ACC112 (cell line): ENCODE results near the gene ACTR3C.
"Not testable (repeated sequence)": the region's sequence is repeated elsewhere in the genome, so short reads cannot be mapped to it uniquely, and the experiment has no call there.

Experiments used
- H2AFZ ChIP-seq: fragments of 200-600 bp; sonication (generic); one replicate; pipeline ENCODE4 v1.6.0; 2017; ENCODE audit warnings: antibody characterized with exemption, low read length; ENCODE audit not compliant: unreplicated experiment
- H3K27ac ChIP-seq: fragments of 200-600 bp; sonication (generic); 2 replicates; pipeline ENCODE4 v1.5.1; 2014; ENCODE audit warnings: low read depth, mild to moderate bottlenecking, antibody characterized with exemption, low read length, moderate library complexity
- H3K27me3 ChIP-seq: fragments of 200-600 bp; sonication (generic); 2 replicates; pipeline ENCODE4 v1.6.1; 2014; ENCODE audit warnings: mild to moderate bottlenecking, antibody characterized with exemption, low read length, moderate library complexity, mixed read lengths; ENCODE audit not compliant: insufficient read depth
- H3K36me3 ChIP-seq: fragments of 200-600 bp; sonication (generic); 2 replicates; pipeline ENCODE4 v1.6.1; 2016; ENCODE audit warnings: mild to moderate bottlenecking, antibody characterized with exemption, low read length, moderate library complexity, mixed read lengths; ENCODE audit not compliant: insufficient read depth
- H3K4me1 ChIP-seq: fragments of 200-600 bp; sonication (generic); one replicate; pipeline ENCODE4 v1.6.1; 2016; ENCODE audit warnings: low read length, mixed read lengths; ENCODE audit not compliant: insufficient read depth, unreplicated experiment, control insufficient read depth
- H3K4me3 ChIP-seq: fragments of 200-600 bp; sonication (generic); 2 replicates; pipeline ENCODE4 v1.5.1; 2014; ENCODE audit warnings: mild to moderate bottlenecking, low read depth, low read length
- H3K79me2 ChIP-seq: fragments of 200-600 bp; sonication (generic); one replicate; pipeline ENCODE4 v1.6.0; 2016; ENCODE audit warnings: low read length; ENCODE audit not compliant: control insufficient read depth, unreplicated experiment, insufficient read depth

Gene ACTR3C

GRCh38 chr7:150271898-150272297 is 51.4 kb downstream of the ACTR3C start:
- H3K27ac ChIP-seq, H3K4me1 ChIP-seq, H3K79me2 ChIP-seq, H3K27me3 ChIP-seq, H2AFZ ChIP-seq, H3K4me3 ChIP-seq, H3K36me3 ChIP-seq: not testable (repeated sequence)

GRCh38 chr7:150270101-150270824 is 53.1 kb downstream of the ACTR3C start:
- not testable (repeated sequence) for H3K27ac ChIP-seq

GRCh38 chr7:150268798-150269197 is 54.5 kb downstream of the ACTR3C start:
- H3K79me2 ChIP-seq, H2AFZ ChIP-seq, H3K4me1 ChIP-seq, H3K4me3 ChIP-seq, H3K27me3 ChIP-seq, H3K27ac ChIP-seq, H3K36me3 ChIP-seq: not testable (repeated sequence)

More at GRCh38 chr7:150270101-150270824, 53.1 kb downstream of the ACTR3C start:
- not testable (repeated sequence) for H3K27me3 ChIP-seq, H3K79me2 ChIP-seq, H3K36me3 ChIP-seq, H3K4me3 ChIP-seq, H3K4me1 ChIP-seq, H2AFZ ChIP-seq

DNA sequence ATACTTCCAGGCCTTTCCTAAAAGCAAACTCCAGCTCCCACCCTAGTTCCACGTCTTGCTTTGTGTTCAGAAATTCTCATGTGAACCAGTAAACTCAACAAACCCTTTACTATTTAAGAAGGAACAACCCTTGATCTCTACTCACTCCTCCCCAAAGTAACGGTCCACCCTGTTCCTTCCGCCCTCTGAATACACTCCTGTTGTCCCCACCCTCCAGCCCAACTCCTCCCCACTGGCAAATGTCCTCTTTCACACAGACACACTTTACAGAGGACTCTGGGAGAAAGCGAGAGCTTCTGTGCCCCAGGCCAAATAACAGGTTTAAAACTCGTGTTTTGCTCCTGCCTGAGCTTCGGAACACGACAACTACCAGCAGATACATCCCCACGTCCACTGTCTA is 55.1 kb downstream of the ACTR3C start:
- not testable (repeated sequence) for H3K36me3 ChIP-seq, H3K4me1 ChIP-seq, H2AFZ ChIP-seq, H3K4me3 ChIP-seq, H3K79me2 ChIP-seq, H3K27me3 ChIP-seq, H3K27ac ChIP-seq

DNA sequence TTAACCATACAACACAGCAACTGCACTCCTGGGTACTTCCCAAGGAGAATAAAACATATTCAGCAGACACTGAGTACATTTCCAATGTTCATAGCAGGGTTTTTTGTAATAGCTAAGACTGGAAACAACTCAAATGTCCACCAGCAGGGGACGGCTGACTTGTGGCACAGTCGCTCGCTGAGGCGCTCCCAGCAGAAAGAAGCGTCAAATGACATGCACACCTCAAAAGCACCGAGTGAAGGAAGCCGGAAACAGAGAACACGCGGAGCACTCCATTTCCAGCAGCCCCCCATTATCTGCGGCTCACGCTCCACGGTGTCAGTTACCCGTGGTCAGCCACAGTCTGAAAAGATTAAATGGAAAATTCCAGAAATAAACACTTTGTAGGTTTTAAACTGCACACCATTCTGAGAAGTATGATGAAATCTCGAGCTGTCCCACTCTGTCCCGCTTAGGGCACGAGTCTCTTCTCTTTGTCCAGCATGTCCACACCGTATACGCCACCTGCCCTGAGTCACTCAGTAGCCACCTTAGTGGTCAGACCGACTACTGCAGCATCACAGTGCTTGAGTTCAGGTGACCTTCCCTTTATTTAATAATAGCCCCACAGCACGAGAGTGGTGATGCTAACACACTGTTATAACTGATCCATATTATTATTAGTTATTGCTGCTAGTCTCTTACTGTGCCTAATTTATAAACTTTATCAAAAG is 56.2 kb downstream of the ACTR3C start:
- not testable (repeated sequence) for H3K79me2 ChIP-seq, H3K27ac ChIP-seq, H3K4me3 ChIP-seq, H3K27me3 ChIP-seq, H3K36me3 ChIP-seq, H2AFZ ChIP-seq, H3K4me1 ChIP-seq

GRCh38 chr7:150262656-150263055 is 60.7 kb downstream of the ACTR3C start:
- not testable (repeated sequence) for H3K4me1 ChIP-seq, H3K27ac ChIP-seq, H3K36me3 ChIP-seq, H3K27me3 ChIP-seq, H3K4me3 ChIP-seq, H3K79me2 ChIP-seq, H2AFZ ChIP-seq

DNA sequence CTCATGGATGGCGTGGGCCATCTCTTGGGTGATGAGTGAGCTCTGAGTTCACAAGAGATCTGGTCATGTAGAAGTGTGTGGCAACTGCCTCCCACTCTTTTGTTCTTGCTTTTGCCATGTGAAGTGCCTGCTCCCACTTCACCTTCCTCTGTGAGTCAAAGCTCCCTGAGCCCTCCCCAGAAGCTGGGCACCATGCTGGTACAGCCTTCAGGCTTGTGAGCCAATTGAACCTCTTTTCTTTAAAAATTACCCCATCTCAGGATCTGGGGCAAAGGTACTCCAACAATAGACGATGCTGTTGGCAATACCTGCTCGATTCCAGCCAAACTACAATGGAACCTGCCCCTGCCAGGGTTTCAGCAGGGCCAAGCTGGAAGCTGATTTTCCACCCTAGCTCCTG is 75.6 kb downstream of the ACTR3C start:
- H3K27me3 ChIP-seq, H2AFZ ChIP-seq, H3K4me1 ChIP-seq, H3K4me3 ChIP-seq, H3K27ac ChIP-seq, H3K36me3 ChIP-seq, H3K79me2 ChIP-seq: not testable (repeated sequence)

DNA sequence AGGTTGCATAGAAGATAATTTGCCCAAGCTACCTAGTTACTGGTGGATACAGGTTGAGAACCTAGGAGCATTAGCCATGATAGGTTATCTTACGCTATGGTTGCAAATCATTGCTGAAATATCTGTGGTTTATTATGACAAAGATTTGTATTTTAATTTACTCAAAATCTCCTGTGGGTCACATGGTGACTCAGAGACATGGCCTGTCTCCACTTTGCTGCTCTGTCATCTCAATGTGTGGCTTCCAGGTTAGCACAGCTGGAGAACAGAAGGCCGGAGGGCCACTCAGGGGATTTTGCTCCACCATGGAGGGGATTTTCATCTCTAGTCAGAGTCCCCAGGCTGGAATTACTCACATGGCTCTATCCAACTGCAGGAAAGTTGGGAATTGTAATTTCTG is 78.1 kb downstream of the ACTR3C start:
- not testable (repeated sequence) for H3K27ac ChIP-seq, H3K79me2 ChIP-seq, H3K4me3 ChIP-seq, H3K36me3 ChIP-seq, H3K27me3 ChIP-seq, H2AFZ ChIP-seq, H3K4me1 ChIP-seq

DNA sequence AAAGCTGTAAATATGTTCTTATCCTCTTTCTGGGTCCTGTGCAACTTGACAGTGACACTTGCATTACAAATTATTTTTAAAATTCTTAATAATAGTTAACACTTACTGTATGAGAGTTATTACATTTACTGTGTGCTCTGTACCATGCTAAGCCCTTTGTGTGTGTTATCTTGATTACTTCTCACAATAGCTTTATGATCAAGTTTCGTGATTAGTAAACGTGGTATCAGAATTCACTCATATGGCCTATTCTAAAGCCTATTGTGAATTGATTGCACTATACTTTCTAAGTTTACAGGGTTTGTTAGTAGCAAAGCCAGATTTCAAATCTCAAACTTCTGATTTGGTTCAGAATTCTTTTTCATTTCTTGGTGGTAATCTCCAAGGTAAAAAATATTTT is 80.4 kb downstream of the ACTR3C start:
- H3K79me2 ChIP-seq, H3K4me1 ChIP-seq, H3K27me3 ChIP-seq, H3K36me3 ChIP-seq, H3K4me3 ChIP-seq, H2AFZ ChIP-seq, H3K27ac ChIP-seq: not testable (repeated sequence)

GRCh38 chr7:150225444-150225843 is 97.9 kb downstream of the ACTR3C start:
- not testable (repeated sequence) for H2AFZ ChIP-seq, H3K36me3 ChIP-seq, H3K4me1 ChIP-seq, H3K27me3 ChIP-seq, H3K79me2 ChIP-seq, H3K4me3 ChIP-seq, H3K27ac ChIP-seq
